ENCODE measurements around the gene C2orf66.

The C2orf66 gene

DNA sequence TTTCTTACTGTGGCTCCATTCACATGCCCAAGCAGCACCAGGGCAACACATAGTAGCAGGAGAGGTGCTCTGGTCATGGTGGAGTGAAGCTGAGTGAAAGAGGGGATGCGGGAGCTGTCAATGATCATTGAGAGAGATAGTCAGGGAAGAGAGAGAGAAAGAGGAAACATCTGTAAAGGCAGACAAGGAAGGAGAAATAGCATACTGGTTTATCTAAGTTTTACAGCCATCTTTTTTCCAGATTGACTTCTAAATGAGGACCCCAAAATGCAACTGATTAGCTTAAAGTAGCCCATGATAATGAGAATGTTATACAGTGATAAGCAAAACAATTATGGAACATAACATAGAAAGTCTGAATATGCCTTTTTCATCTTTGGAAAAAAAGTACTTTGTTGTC, at the start of gene C2orf66:
C2orf66 (minus strand) TSS at position 96 of the 400 bp plus-strand sequence; CDS start at position 77, 19 bp downstream.
- DNase-seq = no peak

DNA sequence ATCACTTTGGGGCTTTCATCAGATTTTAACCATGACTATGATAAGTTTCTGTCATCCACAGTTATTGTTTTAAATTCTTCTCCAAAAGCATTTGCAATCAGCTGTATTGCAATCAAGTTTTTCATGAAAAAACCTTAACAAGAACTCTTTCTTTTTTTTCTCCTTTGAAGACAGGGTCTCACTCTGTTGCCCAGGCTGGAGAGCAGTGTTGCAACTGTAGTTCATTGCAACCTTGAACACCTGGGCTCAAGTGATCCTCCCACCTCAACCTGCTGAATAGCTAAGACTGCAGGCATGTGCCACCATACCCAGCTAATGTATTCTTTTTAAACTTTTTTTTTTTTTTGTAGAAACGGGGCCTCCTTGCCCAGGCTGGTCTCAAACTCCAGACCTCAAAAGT, 45.5 kb upstream of the C2orf66 start:
- DNase-seq = no peak

DNA sequence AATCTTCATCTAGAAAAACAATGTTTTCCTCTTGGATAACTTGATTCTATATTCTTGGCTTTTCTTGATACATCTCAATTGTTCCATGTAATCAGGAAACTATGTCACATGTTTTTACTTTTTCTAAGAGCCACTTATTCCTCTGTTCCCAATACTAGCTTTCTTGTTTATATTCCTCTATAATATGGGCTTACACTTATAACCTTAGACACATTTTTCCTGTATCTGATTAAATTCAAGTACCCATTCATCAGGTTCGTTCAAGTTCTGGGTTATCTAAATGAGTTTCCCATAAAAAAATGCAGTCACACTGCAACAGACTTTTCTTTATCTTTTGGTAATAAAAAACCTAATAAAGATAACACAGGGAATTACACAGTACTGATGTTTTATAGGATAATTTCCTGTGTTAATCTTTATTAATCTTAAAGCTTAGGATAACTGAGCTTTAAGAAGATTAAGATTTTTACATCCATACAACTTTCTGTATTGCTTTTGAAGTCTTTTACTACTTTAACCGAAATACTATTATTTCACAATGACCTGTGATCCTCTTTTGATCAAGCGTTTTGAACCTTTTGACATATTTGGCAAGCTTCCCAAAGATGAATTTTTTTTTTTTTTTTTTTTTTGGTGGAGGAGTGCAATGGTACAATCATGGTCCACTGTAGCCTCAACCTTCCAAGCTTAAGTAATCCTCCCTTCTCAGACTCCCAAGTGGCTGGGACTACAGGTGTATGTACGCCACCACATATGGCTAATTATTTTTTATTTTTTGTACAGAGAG, 44.3 kb upstream of the C2orf66 start:
- DNase-seq = no peak

DNA sequence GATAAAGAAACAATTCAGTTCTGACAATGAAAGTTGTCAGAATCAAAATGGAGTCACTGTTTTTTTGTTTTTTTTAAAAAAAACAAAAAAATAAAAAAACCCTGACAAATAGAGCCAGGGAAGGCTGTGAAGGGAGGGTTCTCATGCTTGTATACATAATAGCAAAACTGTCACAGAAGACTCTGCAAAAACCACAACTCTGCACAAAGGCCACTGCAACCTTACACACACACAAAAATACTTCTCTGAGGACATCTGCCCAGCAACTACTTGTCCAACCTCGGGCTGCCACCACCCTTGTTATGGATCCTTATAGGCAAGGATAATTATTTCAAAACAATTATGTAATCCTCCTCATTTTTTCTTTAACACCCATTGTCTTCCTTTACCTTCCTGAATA, 41.9 kb upstream of the C2orf66 start:
- no peak for DNase-seq

DNA sequence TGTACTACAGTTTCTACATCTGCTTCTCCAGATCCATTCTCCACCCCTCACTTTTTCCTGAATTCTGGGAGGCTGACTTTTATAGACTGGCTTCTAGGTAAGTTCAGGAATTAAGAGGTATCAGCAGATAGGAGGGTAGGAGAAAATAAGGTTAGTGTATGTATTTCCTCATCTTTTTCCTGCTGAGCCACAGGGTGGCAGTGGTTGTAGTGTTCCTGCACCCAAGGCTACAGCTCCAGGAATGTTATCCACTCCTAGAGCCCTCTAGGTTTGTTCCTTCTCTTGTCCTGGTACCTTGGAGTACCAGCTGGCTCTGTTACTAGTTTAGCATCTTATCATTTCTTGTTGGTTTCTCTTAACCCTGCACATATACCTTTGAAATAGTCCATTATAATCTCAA, 40.7 kb upstream of the C2orf66 start:
- no peak for DNase-seq

DNA sequence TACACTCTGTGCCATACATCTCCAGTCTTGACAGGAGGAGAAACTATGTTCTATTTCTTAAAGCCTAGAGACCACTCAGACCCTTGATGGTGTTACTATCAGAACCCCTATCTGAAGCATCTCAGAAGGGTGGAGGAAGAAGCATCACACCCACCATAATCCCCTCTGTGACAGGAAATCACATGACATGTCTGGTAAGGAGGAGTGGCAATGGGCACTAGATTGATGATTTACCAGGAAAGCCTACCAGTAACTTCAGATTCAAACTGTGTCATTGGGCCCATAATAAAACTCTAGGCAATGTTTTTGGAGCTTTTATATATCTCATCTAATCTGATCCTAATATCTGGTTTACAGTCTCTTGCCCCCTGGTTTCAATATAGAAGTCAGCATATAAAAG, 37.1 kb upstream of the C2orf66 start:
- DNase-seq = no peak

DNA sequence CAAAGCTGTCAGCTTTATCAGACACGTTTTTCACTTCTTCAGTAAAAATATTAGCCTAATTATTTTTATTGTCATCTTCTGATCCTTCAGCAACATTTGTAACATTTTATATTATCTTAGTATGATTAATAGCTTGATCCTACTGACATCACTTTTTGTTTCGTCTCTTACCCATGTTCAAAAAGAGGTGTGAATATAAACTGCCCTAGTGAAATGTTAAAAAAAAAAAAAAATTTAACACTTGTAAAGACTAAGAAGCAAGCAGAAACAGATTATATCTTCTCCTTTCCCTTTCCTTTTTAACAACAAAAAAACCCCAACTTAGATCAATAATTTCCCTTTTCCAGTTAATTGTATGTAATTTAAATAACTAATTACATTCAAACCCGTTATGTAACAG, 36.2 kb upstream of the C2orf66 start:
- no peak for DNase-seq

DNA sequence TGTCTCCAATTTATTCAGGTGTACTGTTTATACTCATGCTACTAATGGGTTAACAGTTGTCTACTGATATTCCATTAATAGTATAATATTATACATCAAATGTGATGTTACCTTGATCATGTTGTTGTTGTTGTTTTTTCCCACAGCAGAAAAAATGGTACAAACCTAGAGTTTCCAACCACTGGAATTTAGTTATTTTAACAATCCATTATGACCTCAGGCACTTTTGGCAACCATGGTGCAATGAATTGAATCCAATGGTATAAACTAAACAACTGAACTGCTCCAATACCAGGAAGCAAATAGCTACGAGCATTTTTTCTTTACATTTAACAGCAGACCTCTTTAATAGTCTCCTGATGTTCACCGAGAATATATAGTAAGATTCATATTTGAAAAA, 31.0 kb upstream of the C2orf66 start:
- DNase-seq = no peak

DNA sequence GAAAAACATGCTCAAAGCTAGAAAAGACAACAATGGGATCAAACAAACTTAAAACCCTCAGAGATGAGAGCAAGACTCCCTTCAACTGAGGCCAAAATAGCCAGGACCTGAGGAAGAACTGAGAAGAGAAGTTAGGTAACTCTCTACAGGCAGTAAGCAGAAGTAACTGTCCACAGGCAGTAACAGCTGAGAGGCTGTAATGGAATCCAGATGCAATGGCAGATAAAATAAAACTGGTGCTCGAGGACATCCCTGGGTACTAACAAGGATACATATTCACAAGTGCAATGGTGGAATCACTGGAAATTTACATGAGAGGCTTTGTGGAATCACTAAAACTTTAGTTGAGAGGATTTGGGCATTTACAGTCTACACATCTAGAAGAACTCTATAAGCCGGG, 30.4 kb upstream of the C2orf66 start:
- no peak for DNase-seq

DNA sequence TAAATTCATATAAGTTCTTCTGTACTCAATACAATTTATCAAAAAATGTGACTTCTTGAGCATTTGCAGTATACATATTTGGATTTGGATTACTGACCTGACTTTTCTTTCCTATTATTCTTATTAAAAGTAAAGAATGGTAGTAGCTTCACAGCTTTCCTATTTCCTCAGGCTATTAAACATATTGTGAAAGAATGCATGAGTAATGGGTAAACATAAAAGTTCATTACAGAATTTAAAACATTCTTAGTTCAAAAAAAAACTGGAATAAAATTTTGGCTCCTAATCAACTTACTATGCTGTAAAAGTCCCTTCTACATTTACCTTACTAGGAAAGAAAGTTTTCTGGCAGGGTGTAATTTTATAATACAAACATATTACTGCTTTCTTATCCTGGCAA, 27.3 kb upstream of the C2orf66 start:
- no peak for DNase-seq

DNA sequence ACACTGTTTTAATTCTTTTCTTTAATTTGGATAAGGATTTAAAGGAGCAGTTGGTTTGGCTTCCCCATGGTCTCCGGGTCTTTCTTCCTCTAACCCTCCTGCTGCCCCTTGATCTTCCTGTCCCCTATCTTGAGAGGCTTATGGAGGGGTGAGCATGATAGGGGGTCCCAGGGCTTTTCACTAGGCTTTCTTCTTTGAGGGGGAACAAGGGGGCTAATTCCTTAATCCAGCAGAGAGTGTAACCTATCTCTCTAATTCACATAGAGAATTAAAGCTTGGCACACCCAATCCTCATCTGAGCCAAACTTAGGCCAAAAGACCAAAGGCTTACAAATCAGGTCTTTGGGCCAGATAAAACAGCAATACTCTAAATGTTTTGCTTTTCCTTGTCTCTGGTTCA, 21.5 kb upstream of the C2orf66 start:
- no peak for DNase-seq

DNA sequence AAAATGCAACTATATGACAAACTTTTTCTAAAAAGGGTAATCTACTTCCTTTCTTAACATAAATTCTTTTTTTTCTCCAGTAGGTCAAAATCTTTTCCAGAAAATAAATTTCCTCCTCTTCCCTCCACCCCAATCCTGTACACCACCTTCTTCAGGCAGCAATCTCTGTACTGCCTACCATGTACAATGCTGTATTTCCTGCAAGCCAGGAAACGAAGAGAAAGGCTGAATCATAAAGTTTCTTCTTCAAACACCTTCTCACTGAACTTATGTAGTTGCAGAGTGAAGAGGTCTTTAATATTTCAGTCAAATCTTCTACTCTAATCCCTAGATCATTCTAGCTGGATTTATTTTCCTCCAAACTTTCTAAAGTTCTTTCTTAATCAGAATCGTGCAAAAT, 18.2 kb upstream of the C2orf66 start:
- DNase-seq = peak; percentile 16

DNA sequence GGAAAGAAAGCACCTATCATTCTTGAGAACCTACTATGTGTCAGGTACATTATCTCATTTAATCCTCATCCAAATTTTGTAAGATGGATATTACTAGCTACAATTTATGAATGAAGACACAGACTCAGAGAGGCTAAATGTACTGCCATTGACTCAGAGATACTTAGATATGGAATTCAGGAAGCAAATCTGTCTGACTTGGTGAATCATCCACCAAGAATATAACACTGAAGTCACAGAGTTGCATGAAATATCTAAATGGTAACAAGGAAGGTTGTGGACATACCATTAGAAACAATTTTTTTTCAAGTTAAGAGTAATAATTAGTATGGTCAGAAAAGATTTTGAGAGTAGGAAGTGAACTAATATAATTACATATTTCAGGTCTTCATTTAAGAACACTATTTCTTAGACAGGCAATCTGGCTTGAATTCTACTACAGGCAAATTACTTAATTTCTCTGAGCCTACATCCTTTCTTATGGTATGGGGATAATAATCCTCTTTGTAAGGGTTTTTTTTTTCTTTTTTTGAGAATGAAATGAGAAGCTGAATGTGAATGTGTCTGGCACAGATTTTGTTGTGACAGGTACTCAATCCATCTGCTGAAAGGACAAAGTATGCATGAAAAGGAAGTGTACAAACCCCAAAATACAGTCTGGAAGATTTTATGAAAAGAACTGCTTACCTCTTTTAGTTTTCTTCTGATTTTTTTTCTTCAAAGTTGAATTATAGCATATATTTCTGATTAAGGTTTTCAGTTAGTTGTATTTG, 14.8 kb upstream of the C2orf66 start:
- no peak for DNase-seq

DNA sequence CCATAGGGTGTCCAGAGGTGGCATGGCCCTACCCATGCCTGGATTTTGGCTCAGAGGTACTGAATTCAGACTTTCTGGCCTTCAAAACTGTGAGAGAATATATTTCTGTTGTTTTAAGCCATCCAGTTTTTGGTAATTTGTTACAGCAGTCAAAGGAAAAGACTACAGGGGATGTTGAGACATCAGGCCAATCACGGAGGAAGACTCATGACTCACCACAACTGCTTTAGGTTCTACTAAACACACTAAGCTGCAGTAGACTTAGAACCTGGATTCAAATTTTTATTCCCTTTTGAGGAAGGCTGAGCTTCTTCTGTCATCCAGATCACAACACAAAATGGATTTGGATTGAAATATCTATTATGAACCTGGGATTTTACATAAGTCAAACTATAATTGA, 12.0 kb upstream of the C2orf66 start:
- no peak for DNase-seq

DNA sequence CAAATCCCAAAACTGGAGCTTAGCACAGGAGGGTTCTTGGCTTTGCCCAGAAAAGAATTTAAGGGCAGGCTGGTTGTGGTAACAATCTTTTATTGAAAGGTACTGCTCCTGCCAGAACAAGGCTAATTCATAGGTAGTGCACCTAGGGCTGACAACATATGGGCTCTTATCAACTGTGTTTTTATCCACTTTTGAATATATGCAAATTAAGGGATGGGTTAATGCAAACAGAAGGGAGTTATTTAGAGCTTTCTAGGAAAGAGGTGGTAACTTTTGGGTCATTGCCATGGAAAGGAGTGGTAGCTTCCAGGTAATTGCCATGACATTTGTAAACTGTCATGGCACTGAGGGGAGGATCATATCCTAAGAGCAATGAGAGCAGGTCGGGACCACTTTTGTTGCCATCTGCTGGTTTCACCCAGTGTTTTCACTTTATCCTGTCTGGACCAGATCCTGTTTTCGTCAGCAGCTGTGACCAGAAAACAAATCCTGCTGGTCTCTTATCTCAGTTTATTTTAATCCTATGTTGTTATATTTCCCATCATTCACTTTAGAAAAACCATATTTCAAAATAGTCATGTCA, 981 bp downstream of the C2orf66 start:
- no peak for DNase-seq

DNA sequence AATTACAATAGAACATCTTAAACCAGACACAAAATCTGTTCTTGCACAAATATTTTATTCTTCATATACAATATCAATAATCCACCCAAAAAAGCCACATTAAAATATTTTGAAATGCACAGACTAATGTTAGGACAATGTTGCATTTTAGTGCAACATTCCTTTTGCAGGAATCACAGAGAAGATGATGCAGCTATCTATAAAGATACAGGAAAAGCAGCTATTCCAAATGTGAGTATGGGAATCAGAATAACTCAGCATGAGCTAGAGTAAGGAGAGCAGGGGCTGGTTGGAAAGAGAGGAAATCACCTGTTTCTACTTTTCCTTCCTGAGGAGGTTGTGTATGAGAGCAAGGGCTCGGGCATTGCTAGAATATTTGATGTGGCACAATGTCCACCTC, 4.8 kb downstream of the C2orf66 start:
- no peak for DNase-seq

DNA sequence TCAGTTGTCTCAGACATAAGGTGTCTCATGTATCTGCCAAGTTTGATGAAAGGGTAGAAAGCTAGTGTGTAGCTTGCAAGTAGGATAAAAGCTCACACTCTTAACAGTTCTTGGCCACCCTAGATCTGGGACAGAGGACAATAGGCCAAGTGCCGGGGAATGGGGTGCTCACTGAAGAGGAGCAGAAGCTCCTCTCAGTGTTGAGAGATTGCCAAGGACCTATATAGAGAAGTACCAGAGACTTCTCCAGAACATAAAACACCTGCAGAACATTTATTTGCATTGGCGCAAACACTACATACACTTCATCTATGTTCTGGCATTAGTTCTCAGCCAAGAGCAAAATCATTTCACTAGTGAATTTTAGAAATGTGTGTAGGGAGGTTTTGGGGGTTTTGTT, 6.8 kb downstream of the C2orf66 start:
- DNase-seq = no peak

DNA sequence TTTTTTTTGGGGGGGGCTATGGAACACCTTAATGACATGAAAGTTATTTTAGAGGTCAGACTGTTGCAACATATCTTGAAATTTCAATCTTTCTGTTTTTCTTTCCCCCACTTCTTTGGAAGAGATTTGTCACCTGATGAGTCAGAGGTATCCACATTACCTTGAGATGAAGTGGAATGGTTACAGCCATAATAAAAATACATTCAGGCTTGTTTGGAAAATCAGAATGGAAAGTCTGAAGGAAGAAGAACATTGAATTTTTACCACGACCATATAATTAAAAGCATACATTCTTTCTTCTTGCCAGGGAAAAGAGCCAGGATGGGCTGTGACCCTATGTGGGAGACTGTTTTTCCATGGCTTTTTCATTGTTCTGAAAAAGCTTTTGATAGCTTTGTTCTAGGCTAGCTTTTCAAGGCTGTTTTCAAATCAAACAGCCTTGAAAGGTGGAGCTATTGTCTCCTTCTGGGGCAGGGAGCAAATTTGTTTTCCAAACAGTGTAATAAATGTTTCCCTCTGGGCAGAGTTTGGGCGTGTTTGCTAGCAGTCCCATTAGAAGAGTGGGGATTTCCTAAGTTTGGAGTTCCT, 7.4 kb downstream of the C2orf66 start:
- DNase-seq = no peak

DNA sequence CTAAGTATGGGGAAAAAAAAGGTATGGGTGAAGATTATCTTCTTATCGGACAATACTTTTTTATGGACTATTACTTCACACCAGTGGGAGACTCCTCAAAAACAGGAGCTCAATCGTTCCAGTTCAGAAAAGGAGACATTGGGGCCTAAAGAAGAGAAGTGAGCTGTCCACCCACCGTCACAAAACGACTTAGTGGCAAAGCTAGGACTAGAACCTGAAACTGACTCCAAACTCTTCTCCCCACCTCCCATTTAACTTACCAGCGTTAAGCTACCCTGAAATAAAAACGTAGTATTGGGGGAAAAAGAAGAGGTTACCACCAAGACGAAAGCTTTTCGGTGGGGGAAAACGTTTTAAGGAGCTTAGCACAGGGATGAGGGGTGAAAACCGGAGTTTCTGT, 10.2 kb downstream of the C2orf66 start:
- DNase-seq = no peak

DNA sequence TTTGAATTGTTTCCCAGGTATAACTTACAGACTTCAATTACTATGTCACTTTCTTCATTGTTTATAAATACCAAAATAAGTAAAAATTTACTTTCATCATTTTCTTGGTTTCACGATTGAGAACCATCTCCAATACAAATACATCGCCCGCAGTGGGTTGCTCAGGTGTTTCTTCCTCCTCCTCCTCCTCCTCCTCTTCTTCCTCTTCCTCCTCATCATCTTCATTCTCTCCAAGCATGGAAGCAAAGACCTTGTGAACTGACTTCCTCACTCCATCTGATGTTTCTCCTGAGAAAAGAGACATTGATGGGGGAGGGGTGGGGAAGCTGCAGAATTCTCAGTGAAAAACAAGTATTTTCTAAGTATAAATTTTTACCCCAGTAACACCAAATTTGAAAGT, 16.3 kb downstream of the C2orf66 start:
- no peak for DNase-seq

DNA sequence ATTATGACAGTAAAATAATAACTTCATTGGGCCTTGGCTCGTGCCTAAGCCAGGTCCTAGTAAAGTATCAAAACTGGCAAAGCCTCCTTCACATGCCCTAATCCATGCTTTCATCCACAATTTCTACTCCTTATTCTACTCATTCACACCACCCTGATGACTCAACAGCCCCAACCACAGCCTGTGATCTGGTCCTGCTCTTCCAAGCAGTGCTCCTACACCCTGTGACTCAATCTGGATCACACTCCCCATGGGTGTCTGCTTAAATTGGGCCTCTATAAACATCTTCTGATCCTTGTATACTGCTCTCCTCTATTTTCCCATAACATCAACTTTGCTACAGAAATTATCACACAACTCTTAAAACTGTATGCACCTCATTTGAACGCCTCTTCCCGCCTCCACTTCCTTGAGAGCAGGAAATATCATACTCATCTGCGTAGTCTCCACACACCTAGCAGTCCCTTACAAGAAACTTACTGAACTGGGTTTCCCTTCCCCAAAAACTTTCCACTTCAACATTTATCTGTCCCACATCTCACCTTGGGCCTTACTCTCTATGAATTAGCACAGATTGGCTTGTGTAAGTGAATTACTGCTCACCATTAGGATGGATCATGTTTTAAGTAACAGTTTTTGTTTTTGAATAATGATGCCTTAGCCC, 25.6 kb downstream of the C2orf66 start:
- peak; percentile 48 for DNase-seq

DNA sequence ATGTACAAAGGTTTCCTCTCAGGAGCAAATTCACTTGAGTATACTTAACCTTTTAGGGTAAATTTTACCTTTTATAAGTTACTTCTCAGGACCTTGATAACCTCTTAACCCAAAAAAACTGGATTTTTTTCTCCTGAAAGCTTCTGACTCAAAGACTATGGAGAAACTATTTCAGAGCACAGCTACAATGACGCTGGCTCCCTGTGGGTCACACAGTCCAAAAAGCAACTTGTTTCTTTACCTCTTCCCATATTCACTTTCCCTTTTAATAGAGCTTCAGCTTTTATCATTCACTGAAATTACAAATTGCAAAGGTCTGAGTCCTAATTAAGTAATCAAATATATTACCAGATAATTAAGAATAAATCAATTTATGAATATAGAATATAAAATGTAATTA, 42.1 kb downstream of the C2orf66 start:
- DNase-seq = no peak

DNA sequence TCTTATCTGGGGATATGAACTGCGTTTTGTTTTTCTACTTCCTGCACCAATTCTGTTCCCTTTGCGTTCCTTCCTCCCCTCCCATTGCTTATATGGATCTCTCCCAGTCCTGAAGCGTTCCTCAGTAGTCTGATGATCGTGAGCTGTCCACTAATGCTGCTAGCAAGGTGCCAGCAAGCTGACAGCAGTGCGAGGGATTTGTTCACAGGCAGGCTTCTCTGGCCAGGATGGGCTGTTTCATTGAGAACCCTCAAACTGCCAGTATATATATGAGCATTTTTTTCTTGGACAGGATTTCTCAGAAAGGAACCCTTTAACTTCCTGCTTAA, 49.8 kb downstream of the C2orf66 start:
- DNase-seq = no peak

Measured in activated CD4-positive, alpha-beta T cell treated with anti-CD3 and anti-CD28 coated beads, Interleukin-2, amount 50 U/mL, for 16 hours (primary cell).